ENCODE results near the gene IER2. TPM values are rescaled to one million over a fixed set of nuclear protein-coding genes. Genes with fewer than 3 reads are reported as not detected.

IER2 gene
- total and polyA plus RNA-seq, 2 donors (not counting 3 experiments of a cell fraction or from before 2014, with no cell fraction given) = 60.6 to 81.6 TPM

DNA sequence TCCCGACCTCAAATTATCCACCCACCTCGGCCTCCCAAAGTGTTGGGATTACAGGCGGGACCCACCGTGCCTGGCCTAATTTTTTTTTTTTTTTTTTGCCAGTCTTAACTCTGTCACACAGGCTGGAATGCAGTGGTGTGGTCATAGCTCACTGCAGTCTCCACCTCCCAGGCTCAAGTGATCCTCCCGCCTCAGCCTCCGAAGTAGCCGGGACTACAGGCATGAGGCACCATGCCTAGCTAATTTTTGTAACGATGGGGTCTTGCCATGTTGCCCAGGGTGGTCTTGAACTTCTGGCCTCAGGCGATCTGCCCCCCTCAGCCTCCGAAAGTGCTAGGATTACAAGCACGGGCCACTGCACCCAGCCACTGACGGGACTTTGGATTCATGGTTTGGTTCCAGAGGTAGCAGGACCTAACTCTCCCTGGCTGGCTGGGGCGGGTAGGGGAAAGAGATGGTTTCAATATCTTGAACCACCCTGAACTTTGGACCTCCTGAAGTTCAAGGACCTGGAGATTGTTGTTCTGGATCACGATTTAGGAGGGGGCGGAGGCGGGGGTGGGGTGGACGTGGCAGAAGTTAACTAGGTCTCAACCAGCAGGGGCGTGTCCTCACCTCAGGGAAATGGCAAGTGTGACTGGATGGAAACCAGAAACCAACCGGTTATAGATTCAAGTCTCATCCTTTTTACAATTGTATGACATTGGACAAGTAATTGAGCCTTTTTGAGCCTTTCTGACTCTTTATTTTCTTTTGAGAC is 40.8 kb downstream of the IER2 start:
- Histone ChIP-seq H3K4me1 (ENCODE audit: control insufficient read depth, extremely low read depth, insufficient read depth, low read length) (no peaks in the 10 kb centered on the region), H3K4me2 (ENCODE audit: insufficient read depth, low read length) (no peak overlapping the region), H3K79me2 (ENCODE audit: control insufficient read depth, insufficient read depth, low read length) (no peaks in the 10 kb centered on the region), H2AFZ (ENCODE audit: low read depth, low read length) (no peak overlapping the region), H3K9ac (replicated peaks; ENCODE audit: extremely low read depth, insufficient read depth, low read length) (no peak overlapping the region), H3K36me3 (ENCODE audit: control insufficient read depth in 2 of 2, extremely low read depth in 1 of 2, insufficient read depth in 2 of 2, low read length in 2 of 2) (no peaks in the 10 kb centered on the region), H3K27me3 (ENCODE audit: control insufficient read depth in 2 of 2, insufficient read depth in 2 of 2, low read length in 2 of 2) (no peaks in the 10 kb centered on the region), H3K9me3 (replicated peaks; ENCODE audit: control insufficient read depth, insufficient read depth, low read length) (no peaks in the 10 kb centered on the region), H3K9me1 (replicated peaks; ENCODE audit: control insufficient read depth, extremely low read depth, insufficient read depth, low read length) (no peaks in the 10 kb centered on the region), H3K4me3 (replicated peaks in 1 of 3; ENCODE audit: insufficient read depth in 1 of 3, low read depth in 1 of 3, low read length in 3 of 3) (no peak overlapping the region), H4K20me1 (replicated peaks; ENCODE audit: control insufficient read depth, extremely low read depth, insufficient read depth, low read length) (no peaks in the 10 kb centered on the region), H3K27ac (ENCODE audit: insufficient read depth, low read depth, low read length) (no peak overlapping the region)
- FAIRE-seq = no peak
- intact Hi-C loops (cut with micrococcal nuclease) = loop anchor here (5.0 kb wide), 1 partner anchor 56 kb away; no protein-coding TSS in a partner anchor
- dilution Hi-C loops (cut with MboI; ENCODE audit: extremely low pct_ligation_motif_present, low sequenced_read_pairs) = no loop called here
- ChIA-PET POLR2A (no interaction called here), CTCF (interaction anchor here (0.8 to 1.8 kb wide), 3 partner anchors 8 to 36 kb away, joined by 3 to 5 read pairs (median 3); no protein-coding TSS in a partner anchor)
- TF ChIP-seq JUN (IDR thresholded peaks at IDR 0.05; ENCODE audit: borderline replicate concordance, insufficient read depth, insufficient read length, low read depth) = no peak
- no peak for TF ChIP-seq FOS (IDR thresholded peaks at IDR 0.05; ENCODE audit: borderline replicate concordance, insufficient read depth, low read length)
- BruUV-seq (replicated peaks) = no TSS peak
- DNase-seq (ENCODE audit: low read depth, low spot score) = no peak

DNA sequence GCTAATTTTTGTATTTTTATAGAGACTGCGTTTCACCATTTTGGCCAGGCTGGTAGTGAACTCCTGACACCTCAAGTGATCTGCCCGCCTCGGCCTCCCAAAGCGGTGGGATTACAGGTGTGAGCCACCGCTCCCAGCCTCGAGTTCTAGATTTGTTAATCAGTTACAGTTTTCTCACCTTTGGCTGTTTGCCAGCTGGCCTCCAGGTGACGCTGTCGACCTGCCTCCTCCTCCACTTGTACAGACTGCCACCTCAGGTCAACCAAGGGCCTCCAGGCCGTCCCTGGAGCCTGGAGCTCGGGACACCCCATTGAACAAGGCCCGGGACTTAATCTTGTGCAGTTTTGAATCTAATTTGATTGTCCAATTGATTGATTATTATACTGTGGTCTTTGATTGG is 45.5 kb downstream of the IER2 start:
- Histone ChIP-seq H4K20me1 (replicated peaks; ENCODE audit: control insufficient read depth, extremely low read depth, insufficient read depth, low read length) (no peaks in the 10 kb centered on the region), H3K9ac (replicated peaks; ENCODE audit: extremely low read depth, insufficient read depth, low read length) (no peak overlapping the region), H3K4me2 (ENCODE audit: insufficient read depth, low read length) (no peak overlapping the region), H3K9me3 (replicated peaks; ENCODE audit: control insufficient read depth, insufficient read depth, low read length) (no peaks in the 10 kb centered on the region), H3K4me3 (replicated peaks in 1 of 3; ENCODE audit: insufficient read depth in 1 of 3, low read depth in 1 of 3, low read length in 3 of 3) (no peak overlapping the region), H3K9me1 (replicated peaks; ENCODE audit: control insufficient read depth, extremely low read depth, insufficient read depth, low read length) (no peaks in the 10 kb centered on the region), H2AFZ (ENCODE audit: low read depth, low read length) (no peak overlapping the region), H3K79me2 (ENCODE audit: control insufficient read depth, insufficient read depth, low read length) (no peaks in the 10 kb centered on the region), H3K27me3 (ENCODE audit: control insufficient read depth in 2 of 2, insufficient read depth in 2 of 2, low read length in 2 of 2) (no peaks in the 10 kb centered on the region), H3K36me3 (ENCODE audit: control insufficient read depth in 2 of 2, extremely low read depth in 1 of 2, insufficient read depth in 2 of 2, low read length in 2 of 2) (no peaks in the 10 kb centered on the region), H3K27ac (ENCODE audit: insufficient read depth, low read depth, low read length) (no peak overlapping the region), H3K4me1 (ENCODE audit: control insufficient read depth, extremely low read depth, insufficient read depth, low read length) (no peaks in the 10 kb centered on the region)
- TF ChIP-seq EZH2 (IDR thresholded peaks at IDR 0.05; ENCODE audit: borderline replicate concordance, low read depth, low read length, severe bottlenecking) (no peak), POLR2A (IDR thresholded peaks at IDR 0.05; ENCODE audit: low read depth, low read length) (no peak), MYC (IDR thresholded peaks at IDR 0.05; ENCODE audit: low read depth, low read length) (no peak), GATA2 (IDR thresholded peaks at IDR 0.05; ENCODE audit: insufficient read depth, insufficient read length, low read depth, low read length) (no peak), FOS (IDR thresholded peaks at IDR 0.05; ENCODE audit: borderline replicate concordance, insufficient read depth, low read length) (no peak), POLR2AphosphoS5 (IDR thresholded peaks at IDR 0.05; ENCODE audit: insufficient read depth, low read depth, low read length) (no peak), JUN (IDR thresholded peaks at IDR 0.05; ENCODE audit: borderline replicate concordance, insufficient read depth, insufficient read length, low read depth) (no peak)
- TF ChIP-seq, protein P1, sequence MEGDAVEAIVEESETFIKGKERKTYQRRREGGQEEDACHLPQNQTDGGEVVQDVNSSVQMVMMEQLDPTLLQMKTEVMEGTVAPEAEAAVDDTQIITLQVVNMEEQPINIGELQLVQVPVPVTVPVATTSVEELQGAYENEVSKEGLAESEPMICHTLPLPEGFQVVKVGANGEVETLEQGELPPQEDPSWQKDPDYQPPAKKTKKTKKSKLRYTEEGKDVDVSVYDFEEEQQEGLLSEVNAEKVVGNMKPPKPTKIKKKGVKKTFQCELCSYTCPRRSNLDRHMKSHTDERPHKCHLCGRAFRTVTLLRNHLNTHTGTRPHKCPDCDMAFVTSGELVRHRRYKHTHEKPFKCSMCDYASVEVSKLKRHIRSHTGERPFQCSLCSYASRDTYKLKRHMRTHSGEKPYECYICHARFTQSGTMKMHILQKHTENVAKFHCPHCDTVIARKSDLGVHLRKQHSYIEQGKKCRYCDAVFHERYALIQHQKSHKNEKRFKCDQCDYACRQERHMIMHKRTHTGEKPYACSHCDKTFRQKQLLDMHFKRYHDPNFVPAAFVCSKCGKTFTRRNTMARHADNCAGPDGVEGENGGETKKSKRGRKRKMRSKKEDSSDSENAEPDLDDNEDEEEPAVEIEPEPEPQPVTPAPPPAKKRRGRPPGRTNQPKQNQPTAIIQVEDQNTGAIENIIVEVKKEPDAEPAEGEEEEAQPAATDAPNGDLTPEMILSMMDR (IDR thresholded peaks at IDR 0.05; ENCODE audit: extremely low read depth in 1 of 2, insufficient read depth in 1 of 2, low read depth in 1 of 2, low read length in 2 of 2) = no peak
- TF ChIP-seq, protein P2, sequence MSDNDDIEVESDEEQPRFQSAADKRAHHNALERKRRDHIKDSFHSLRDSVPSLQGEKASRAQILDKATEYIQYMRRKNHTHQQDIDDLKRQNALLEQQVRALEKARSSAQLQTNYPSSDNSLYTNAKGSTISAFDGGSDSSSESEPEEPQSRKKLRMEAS (IDR thresholded peaks at IDR 0.05; ENCODE audit: insufficient read depth, insufficient read length) = no peak
- dilution Hi-C loops (cut with MboI; ENCODE audit: extremely low pct_ligation_motif_present, low sequenced_read_pairs) (no loop called here), intact Hi-C loops (cut with micrococcal nuclease) (loop anchor here (2.0 kb wide), 1 partner anchor 41 kb away; no protein-coding TSS in a partner anchor)
- FAIRE-seq = no peak
- ChIA-PET CTCF (interaction anchor here (0.7 to 2.8 kb wide), 8 partner anchors 14 to 82 kb away, joined by 3 to 26 read pairs (median 4); partner anchors contain the start of genes IER2 and STX10), POLR2A (no interaction called here)
- BruUV-seq (replicated peaks) = no TSS peak
- no peak for DNase-seq (ENCODE audit: low read depth, low spot score)

All from endothelial cell of umbilical vein (primary cell).